Measurements from ENCODE around the gene PNPLA4. TPM values are rescaled to one million over a fixed set of nuclear protein-coding genes. Genes with fewer than 3 reads are reported as not detected.

Gene PNPLA4
- total RNA-seq, 1 donor from 2014 or later = 8.6 TPM

DNA sequence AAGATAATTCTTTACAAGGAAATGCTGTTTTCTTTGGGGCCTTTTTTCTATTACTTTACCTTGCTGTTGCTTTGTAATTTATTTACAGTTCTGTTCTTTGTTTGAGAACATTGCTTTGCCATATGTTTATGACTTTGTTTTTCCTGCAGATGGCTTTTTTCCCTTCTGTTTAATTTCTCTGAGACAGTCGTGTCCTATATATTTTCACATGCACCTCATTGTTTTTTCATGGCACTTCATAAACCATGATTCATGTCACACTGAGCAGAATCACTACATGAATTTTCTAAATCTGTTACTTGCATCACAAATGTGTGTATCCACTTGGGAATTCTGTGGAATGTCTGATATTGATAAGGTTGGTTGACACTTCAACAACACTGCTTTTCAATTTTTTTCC lies 33.0 kb upstream of the PNPLA4 start:
- H3K4me1 ChIP-seq = no peaks in the 10 kb centered on the region
- no peaks in the 10 kb centered on the region for H3K36me3 ChIP-seq
- intact Hi-C loops (cut with DNase I) = no loop called here
- no peak overlapping the region for H3K27ac ChIP-seq
- DNase-seq (ENCODE audit: extremely low spot score in 2 of 2) = no peak
- no peaks in the 10 kb centered on the region for H3K27me3 ChIP-seq
- H3K9me3 ChIP-seq = no peaks in the 10 kb centered on the region
- H3K4me3 ChIP-seq = no peak overlapping the region
- TF ChIP-seq POLR2A (IDR thresholded peaks at IDR 0.05) = no peak
- TF ChIP-seq POLR2AphosphoS5 (IDR thresholded peaks at IDR 0.05; ENCODE audit: insufficient read depth in 1 of 2, low read depth in 1 of 2) = no peak
- TF ChIP-seq, protein P1, sequence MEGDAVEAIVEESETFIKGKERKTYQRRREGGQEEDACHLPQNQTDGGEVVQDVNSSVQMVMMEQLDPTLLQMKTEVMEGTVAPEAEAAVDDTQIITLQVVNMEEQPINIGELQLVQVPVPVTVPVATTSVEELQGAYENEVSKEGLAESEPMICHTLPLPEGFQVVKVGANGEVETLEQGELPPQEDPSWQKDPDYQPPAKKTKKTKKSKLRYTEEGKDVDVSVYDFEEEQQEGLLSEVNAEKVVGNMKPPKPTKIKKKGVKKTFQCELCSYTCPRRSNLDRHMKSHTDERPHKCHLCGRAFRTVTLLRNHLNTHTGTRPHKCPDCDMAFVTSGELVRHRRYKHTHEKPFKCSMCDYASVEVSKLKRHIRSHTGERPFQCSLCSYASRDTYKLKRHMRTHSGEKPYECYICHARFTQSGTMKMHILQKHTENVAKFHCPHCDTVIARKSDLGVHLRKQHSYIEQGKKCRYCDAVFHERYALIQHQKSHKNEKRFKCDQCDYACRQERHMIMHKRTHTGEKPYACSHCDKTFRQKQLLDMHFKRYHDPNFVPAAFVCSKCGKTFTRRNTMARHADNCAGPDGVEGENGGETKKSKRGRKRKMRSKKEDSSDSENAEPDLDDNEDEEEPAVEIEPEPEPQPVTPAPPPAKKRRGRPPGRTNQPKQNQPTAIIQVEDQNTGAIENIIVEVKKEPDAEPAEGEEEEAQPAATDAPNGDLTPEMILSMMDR (IDR thresholded peaks at IDR 0.05) = no peak

DNA sequence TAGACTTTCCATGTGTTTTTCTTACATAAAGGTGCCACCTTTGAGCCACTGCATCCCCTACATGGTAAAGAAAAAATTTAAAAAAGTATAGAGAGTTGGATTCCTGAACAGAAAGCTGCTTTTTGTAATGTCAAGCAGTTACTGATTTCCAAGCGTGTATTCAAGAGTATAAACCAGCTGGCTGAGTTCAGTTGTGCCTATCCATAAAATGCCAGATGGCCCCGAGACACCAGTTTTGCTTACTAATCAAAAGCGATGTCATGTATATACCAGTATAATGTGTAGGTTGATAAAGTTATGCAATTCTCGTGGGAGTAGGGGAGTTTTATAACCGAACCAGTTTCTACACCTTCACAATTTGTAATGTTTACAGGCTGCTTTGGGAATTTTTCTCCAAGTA lies 26.2 kb upstream of the PNPLA4 start:
- intact Hi-C loops (cut with DNase I) = no loop called here
- Histone ChIP-seq H3K27me3 (no peaks in the 10 kb centered on the region), H3K4me1 (no peaks in the 10 kb centered on the region), H3K27ac (no peak overlapping the region), H3K9me3 (no peaks in the 10 kb centered on the region), H3K36me3 (no peaks in the 10 kb centered on the region), H3K4me3 (no peak overlapping the region)
- DNase-seq (ENCODE audit: extremely low spot score in 2 of 2) = no peak
- TF ChIP-seq, protein P1 (IDR thresholded peaks at IDR 0.05) = no peak
- TF ChIP-seq POLR2A (IDR thresholded peaks at IDR 0.05) = no peak
- TF ChIP-seq POLR2AphosphoS5 (IDR thresholded peaks at IDR 0.05; ENCODE audit: insufficient read depth in 1 of 2, low read depth in 1 of 2) = no peak

DNA sequence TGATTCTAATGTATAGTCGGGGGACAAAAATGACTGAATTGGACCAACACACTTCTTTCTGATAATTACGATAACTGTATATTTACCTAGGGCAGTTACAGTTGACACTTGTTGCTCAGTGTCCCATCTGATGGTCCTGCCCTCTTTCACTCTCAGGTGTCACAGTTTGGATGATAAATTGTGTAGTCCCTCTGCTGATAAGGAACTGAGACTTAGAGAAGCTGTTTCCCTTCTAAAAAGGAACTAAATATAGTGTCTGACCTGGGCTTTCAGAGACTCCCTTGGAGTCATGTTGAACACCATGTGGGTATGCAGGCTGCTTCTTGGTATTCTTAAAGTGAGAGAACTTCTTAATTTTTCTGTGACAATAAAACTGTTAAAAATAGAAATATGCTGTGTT lies 23.7 kb upstream of the PNPLA4 start:
- no peak for DNase-seq (ENCODE audit: extremely low spot score in 2 of 2)
- Histone ChIP-seq H3K4me3 (no peak overlapping the region), H3K36me3 (no peaks in the 10 kb centered on the region), H3K4me1 (no peaks in the 10 kb centered on the region), H3K27ac (no peak overlapping the region), H3K9me3 (no peaks in the 10 kb centered on the region), H3K27me3 (no peaks in the 10 kb centered on the region)
- TF ChIP-seq POLR2A (IDR thresholded peaks at IDR 0.05) (no peak), POLR2AphosphoS5 (IDR thresholded peaks at IDR 0.05; ENCODE audit: insufficient read depth in 1 of 2, low read depth in 1 of 2) (no peak)
- TF ChIP-seq, protein P1 (IDR thresholded peaks at IDR 0.05) = no peak
- intact Hi-C loops (cut with DNase I) = no loop called here

DNA sequence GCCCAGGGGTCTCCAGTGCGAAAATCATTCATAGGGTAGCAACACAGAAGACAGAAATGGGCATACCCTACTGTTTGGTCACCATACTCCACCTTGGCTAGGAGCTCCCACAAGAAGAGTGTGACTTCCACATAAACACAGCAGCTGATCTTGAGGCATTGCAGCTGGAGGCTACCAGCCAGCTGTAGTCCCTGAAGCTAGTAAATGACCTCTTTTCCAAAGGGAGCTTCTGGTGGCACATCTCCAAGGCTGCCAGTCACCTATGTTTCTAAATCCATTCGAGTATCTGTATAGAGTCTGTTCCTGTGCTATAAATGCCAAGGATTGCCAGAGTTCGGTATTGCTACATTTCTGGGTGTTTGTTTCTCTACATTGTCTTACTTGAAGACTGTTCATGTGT lies 21.3 kb upstream of the PNPLA4 start:
- DNase-seq (ENCODE audit: extremely low spot score in 2 of 2) = no peak
- no peak for TF ChIP-seq POLR2AphosphoS5 (IDR thresholded peaks at IDR 0.05; ENCODE audit: insufficient read depth in 1 of 2, low read depth in 1 of 2)
- intact Hi-C loops (cut with DNase I) = no loop called here

DNA sequence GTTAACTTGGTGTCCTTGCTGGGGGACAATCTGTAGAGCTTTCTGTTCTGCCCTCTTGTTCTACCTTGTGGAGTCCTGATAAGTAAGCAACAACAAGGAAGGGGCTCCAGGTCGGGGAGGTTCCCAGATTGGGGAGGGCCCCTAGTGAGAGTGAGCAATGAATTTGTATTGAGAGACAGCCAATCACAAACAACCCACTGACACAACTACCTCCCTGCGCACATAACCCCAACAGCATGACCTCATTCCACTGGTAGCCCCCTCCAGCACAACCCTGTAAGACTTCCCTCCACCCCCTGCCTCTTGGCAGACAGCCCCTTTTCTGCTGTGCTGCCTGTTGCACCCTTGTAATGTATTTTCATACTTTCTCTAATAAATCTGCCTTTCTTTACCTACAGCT lies 19.7 kb upstream of the PNPLA4 start:
- intact Hi-C loops (cut with DNase I) = no loop called here
- Histone ChIP-seq H3K27me3 (no peaks in the 10 kb centered on the region), H3K9me3 (no peaks in the 10 kb centered on the region), H3K4me3 (no peak overlapping the region), H3K27ac (no peak overlapping the region), H3K4me1 (no peaks in the 10 kb centered on the region), H3K36me3 (no peaks in the 10 kb centered on the region)
- no peak for DNase-seq (ENCODE audit: extremely low spot score in 2 of 2)
- TF ChIP-seq, protein P1 (IDR thresholded peaks at IDR 0.05) = no peak
- TF ChIP-seq POLR2A (IDR thresholded peaks at IDR 0.05) (no peak), POLR2AphosphoS5 (IDR thresholded peaks at IDR 0.05; ENCODE audit: insufficient read depth in 1 of 2, low read depth in 1 of 2) (no peak)

More for the DNA sequence above, 21.3 kb upstream of the PNPLA4 start:
- Histone ChIP-seq H3K36me3 (no peaks in the 10 kb centered on the region), H3K4me1 (no peaks in the 10 kb centered on the region), H3K4me3 (no peak overlapping the region), H3K9me3 (no peaks in the 10 kb centered on the region), H3K27ac (no peak overlapping the region), H3K27me3 (no peaks in the 10 kb centered on the region)

Data from vagina (tissue), 2 donors.